ENCODE results near the gene ALS2CL. TPM values are rescaled to one million over a fixed set of nuclear protein-coding genes. Genes with fewer than 3 reads are reported as not detected.

The ALS2CL gene
- total RNA-seq, 1 experiment from 2014 or later = 4.9 TPM

- H2BK20ac ChIP-seq (ENCODE audit: low read depth, low read length, poor library complexity, severe bottlenecking) = no peak overlapping the region
- H3K23me2 ChIP-seq (ENCODE audit: insufficient read length, low read depth, low read length, poor library complexity, severe bottlenecking) = no peaks in the 10 kb centered on the region
- H3K4ac ChIP-seq (ENCODE audit: low read depth, low read length) = no peak overlapping the region
- H3K9me3 Mint-ChIP-seq = no peaks in the 10 kb centered on the region
- H2AK5ac ChIP-seq (ENCODE audit: insufficient read length, low read length) = no peak overlapping the region
- H3K9me3 ChIP-seq (ENCODE audit: control insufficient read depth, low read depth, low read length) = no peaks in the 10 kb centered on the region
- H3K4me3 Mint-ChIP-seq = no peak overlapping the region
- H4K5ac ChIP-seq (ENCODE audit: insufficient read length, low read depth, low read length) = no peak overlapping the region
- H4K20me1 ChIP-seq (ENCODE audit: control insufficient read depth, insufficient read depth, insufficient read length) = no peaks in the 10 kb centered on the region
- H2BK12ac ChIP-seq (ENCODE audit: insufficient read length, low read depth, low read length) = no peak overlapping the region
- H3K79me2 ChIP-seq (ENCODE audit: insufficient read depth, low read length) = no peaks in the 10 kb centered on the region
- no peak for TF ChIP-seq CTCF (conservative IDR thresholded peaks at IDR 0.05)
- H3K27ac Mint-ChIP-seq = peak overlapping the region in 2 of 3 experiments; percentile 40 to 68; a peak in 4 of 7 replicates
- no peaks in the 10 kb centered on the region for H3K4me1 ChIP-seq (ENCODE audit: insufficient read depth, low read length)
- no peak overlapping the region for H3K9ac ChIP-seq (ENCODE audit: extremely low read depth, insufficient read length, low read length)
- H3K23ac ChIP-seq (ENCODE audit: insufficient read length, low read depth, low read length) = no peak overlapping the region
- no CpG with 5 or more reads among the region's 16 CpGs for WGBS (ENCODE audit: extremely low coverage, insufficient read length, low lambda C conversion rate)
- no peak overlapping the region for H2BK15ac ChIP-seq (ENCODE audit: low read depth, low read length)
- H3K56ac ChIP-seq (ENCODE audit: insufficient read length, low read depth, low read length) = no peak overlapping the region
- H3K36me3 Mint-ChIP-seq (ENCODE audit: insufficient read depth in 1 of 3, low read depth in 3 of 3) = peaks cover 0 to 8% (median 0%) of the 10 kb centered on the region in 3 experiments; a peak in 4 of 7 replicates
- no peak overlapping the region for H3K4me2 ChIP-seq (ENCODE audit: insufficient read depth, insufficient read length, low read length)
- no peak overlapping the region for H3T11ph ChIP-seq (ENCODE audit: low read length)
- no peaks in the 10 kb centered on the region for H3K27me3 ChIP-seq (ENCODE audit: insufficient read depth, low read length)
- no peak overlapping the region for H4K8ac ChIP-seq (replicated peaks; ENCODE audit: insufficient read length, low read depth, low read length)
- DNase-seq = no peak
- no peaks in the 10 kb centered on the region for H3K79me1 ChIP-seq (ENCODE audit: insufficient read depth, low read depth, low read length, poor library complexity, severe bottlenecking)
- no peak overlapping the region for H2BK120ac ChIP-seq (ENCODE audit: low read depth, low read length, poor library complexity, severe bottlenecking)
- no peak overlapping the region for H2AFZ ChIP-seq (ENCODE audit: low read length)
- no peak overlapping the region for H4K91ac ChIP-seq (ENCODE audit: insufficient read length, low read depth, low read length)
- H3K18ac ChIP-seq (ENCODE audit: insufficient read length, low read depth, low read length) = no peak overlapping the region
- H3K27me3 Mint-ChIP-seq (ENCODE audit: low read depth) = no peaks in the 10 kb centered on the region; the same call in 1 of the 2 replicates
- peaks cover 3 to 21% of the 10 kb centered on the region in 2 experiments for H3K4me1 Mint-ChIP-seq
- H2BK5ac ChIP-seq (ENCODE audit: insufficient read length, low read length) = no peak overlapping the region
- H3K14ac ChIP-seq (ENCODE audit: insufficient read depth, low read length) = no peak overlapping the region; the same call in 1 of the 2 replicates
- H3K27ac ChIP-seq (ENCODE audit: insufficient read length, low read depth, low read length) = no peak overlapping the region
These were observed 16.7 kb downstream of the ALS2CL start for GRCh38 chr3:46676601-46677410.
